ENCODE results near the gene LRMDA.

DNA sequence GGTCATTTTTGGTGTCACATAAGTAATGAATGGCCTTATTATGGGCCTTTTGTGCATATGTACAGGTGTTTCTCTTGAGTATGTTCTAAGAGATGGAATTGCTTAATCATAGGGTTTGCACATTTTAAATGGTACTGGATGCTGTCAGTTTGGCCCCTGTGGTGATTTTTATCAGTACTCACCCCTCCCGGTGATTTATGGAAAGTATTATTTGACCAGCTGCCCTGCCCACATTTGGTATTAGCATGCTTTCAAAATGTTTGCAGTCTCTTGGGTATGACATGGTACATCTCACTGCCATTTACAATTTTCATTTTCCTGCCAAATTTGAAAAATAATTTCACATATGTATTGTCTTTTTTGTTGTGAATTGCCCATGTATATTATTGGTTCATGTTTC lies 427.7 kb downstream of the LRMDA start:
- TF ChIP-seq, protein P1, sequence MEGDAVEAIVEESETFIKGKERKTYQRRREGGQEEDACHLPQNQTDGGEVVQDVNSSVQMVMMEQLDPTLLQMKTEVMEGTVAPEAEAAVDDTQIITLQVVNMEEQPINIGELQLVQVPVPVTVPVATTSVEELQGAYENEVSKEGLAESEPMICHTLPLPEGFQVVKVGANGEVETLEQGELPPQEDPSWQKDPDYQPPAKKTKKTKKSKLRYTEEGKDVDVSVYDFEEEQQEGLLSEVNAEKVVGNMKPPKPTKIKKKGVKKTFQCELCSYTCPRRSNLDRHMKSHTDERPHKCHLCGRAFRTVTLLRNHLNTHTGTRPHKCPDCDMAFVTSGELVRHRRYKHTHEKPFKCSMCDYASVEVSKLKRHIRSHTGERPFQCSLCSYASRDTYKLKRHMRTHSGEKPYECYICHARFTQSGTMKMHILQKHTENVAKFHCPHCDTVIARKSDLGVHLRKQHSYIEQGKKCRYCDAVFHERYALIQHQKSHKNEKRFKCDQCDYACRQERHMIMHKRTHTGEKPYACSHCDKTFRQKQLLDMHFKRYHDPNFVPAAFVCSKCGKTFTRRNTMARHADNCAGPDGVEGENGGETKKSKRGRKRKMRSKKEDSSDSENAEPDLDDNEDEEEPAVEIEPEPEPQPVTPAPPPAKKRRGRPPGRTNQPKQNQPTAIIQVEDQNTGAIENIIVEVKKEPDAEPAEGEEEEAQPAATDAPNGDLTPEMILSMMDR (IDR thresholded peaks at IDR 0.05), result no peak
- TF ChIP-seq ZC3H11A (IDR thresholded peaks at IDR 0.05), result no peak
- TF ChIP-seq GATA3 (IDR thresholded peaks at IDR 0.05; ENCODE audit: borderline replicate concordance), result no peak
- no peak for TF ChIP-seq PHF8 (IDR thresholded peaks at IDR 0.05; ENCODE audit: borderline replicate concordance, low read depth)
- TF ChIP-seq POLR2A (IDR thresholded peaks at IDR 0.05; ENCODE audit: low read length), result no peak
- TF ChIP-seq RCOR1 (IDR thresholded peaks at IDR 0.05; ENCODE audit: low read depth, low read length), result no peak
- TF ChIP-seq SMC3 (IDR thresholded peaks at IDR 0.05), result no peak

Measured in A549 (cell line).